ENCODE measurements around the gene EIF3J.

Gene EIF3J

DNA sequence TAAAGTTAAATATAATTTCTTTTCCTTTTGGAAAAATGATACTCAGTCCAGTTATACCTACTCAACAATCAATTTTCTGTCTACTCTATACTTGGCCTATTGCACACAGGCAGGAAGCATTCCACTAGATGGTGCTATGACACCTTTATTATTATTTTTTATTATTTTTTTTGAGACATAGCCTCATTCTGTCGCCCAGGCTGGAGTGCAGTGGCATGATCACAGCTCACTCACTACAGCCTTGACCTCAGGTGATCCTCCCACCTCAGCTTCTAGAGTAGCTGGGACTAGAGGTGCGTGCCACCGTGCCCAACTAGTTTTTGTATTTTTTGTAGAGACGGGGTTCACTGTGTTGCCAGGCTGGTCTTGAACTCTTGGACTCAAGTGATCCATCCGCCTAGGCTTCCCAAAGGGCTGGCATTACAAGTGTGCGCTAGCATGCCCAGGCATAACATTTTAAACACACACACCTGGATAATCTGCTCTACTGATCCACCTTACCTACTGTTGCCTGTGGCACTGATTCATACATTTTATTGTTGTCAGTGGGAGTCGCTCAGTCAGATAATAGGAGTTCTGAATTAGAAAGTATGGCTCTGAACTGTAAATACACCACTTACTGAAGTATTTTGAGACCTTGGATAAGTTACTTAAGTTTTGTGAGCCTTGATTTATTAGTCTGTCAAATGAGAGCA is 56.2 kb downstream of the EIF3J start:
- no peak for DNase-seq (ENCODE audit: low read depth)

DNA sequence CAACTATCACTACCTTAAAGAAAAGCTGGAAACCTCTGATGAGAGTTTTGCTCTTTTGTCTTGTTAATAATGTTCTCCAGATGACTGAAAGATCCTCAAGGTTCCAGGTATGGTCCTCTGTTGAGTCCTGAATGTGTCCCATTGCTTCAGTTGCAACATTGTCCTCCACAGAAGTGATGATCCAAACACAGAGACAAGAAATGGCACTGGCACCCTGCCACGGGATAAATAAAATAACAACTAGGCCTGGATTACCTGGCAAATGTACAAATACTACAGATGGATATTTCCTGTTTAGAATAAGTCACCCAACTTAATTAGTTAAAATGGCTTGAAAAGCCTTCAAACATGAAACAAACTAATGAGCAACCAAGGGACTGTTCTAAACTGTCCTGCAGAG is 58.3 kb downstream of the EIF3J start:
- no peak for DNase-seq (ENCODE audit: low read depth)

DNA sequence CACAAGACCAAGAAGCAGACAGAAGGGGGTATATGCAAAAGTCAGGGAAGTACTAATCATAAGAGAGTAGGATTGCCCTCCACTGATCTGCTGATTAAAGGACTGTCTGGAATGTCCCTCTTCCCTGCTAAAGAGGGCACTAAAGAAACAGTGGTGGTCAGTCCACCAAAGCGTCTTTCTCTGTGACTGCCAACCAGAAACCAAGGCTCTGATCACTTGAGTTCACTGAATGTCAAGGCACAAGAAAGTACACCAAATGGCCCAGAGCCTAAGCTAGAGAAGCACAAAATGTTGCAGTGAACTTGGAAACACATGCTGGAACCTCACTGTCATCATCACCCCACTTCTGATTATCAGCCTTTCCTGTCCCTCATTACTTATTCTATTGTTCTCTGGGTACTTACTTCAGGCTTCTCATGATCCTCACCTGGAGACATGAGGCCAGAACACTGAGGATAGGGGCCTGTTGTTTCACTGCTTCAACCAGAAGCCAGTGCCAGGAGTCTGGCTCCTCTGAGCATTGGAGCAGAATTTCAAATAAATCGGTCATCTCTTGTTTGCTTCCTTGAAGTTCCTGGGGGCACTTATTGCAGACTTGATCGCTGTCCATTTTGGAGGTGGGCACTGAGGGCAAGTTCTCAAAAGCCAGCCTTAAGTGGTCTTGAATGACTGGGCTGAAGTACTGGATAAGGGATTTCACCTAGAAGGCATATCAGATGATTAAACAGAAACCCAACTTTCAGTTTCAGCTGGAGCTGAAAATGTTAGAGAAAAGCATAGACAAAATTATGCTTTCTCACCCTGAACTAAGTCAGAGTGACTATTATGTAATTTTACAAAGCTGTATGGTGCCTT is 58.9 kb downstream of the EIF3J start:
- no peak for DNase-seq (ENCODE audit: low read depth)

DNA sequence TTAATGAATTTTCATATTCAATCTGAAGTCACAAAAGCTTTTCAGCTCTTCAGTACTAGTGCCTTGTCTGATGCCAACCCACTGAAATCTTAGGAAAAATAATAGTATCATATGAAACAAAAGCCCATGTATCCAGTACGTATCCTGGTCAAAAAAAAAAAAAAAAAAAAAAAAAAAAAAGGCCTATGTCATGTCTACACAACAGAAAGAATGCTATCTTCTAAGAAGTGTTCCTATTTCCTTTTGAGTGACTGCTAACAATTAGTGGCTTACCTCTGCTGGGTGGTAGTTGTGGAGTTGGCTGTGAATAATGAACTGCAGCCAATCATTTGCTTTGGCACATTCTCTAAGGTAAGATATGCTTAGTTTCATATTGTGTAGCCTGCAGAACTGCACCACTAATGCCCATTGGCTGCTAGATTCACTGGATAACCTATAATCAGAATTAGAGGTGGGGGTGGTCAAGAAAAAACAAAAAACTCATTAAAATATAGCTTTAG is 59.6 kb downstream of the EIF3J start:
- DNase-seq (ENCODE audit: low read depth), result no peak

DNA sequence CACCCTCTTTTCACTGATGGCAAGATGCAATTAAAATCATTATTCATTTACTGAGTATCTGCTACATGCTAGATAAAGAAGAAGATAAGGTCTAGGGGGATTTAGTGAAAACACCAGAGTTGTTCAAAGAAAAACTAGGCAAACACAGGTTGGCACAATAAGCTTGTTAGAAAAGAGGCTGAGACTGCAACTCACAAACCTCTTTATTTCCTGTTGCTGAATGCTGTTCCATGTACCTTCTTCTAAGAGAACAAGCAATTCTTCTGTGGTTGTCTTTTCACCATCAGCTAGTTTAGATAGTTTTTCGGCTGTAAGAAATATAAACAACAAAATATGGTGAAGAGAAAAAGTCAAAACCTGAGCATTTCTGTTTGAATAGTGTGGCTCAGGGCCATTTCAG is 61.1 kb downstream of the EIF3J start:
- DNase-seq (ENCODE audit: low read depth), result no peak

DNA sequence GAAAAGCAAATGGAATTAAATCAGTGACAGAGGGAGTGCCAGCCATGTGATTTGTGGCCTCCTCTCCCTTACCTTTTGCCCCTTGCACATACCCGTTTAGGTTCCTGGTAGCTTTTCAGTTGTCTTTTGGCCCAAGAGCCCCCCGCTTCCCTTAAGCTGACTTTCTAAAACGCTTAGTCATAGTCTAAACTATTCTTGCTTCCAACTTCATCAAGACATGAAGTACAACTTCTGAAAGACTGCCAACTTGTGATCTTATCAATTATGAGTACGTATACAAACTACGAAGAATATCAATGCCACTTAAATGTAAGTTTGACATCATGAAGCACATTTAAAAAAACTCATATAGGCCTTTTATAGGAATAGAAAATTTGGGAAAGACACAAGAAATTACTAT is 61.9 kb downstream of the EIF3J start:
- DNase-seq (ENCODE audit: low read depth), result no peak

DNA sequence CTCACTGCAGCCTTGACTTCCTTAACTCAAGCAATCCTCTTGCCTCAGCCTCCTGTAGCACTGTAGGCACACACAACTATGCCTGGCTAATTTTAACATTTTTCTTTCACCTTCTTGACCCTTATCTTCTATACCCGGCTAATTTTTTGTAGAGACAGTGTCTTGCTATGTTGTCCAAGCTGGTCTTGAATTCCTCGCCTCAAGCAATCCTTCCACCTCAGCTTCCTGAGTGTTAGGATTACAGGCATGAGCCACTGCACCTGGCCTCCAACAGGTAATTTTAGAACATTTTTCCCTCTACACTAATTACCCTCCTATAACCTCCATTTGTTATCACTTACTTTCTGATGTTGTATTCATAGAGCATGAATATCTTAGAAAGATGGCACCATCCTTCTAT is 66.2 kb downstream of the EIF3J start:
- DNase-seq (ENCODE audit: low read depth), result no peak

DNA sequence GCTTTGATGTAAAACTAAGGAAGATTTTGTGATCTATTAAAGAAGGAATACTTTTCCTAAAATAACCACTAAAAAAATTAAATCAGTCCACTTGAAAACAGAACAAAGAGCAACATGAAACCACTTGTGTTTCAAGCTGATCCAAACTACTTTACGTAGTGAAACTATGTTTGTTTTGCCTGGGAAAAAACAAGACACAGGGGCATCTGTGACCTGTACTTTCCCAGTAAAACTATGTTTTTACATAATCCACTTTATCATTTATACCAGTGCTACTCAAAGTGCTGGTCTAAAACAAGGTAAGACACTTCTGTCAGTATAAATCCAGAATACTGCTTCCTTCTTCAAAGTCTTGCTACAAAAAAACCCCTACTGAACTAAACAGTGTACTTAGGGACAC is 69.8 kb downstream of the EIF3J start:
- DNase-seq (ENCODE audit: low read depth), result no peak

Data from activated T-helper 9 cell treated with anti-CD3 and anti-CD28 coated beads, Interleukin-2, amount 50 U/mL, for 16 hours (primary cell).